Coronary artery (tissue), 2 donors: Measurements from ENCODE around the gene PRICKLE4.

Experiments
- DNase-seq: peaks from one replicate; pipeline ENCODE4 v3.0.0-alpha.2; 2017; ENCODE audit warnings: low spot score
- H3K27ac ChIP-seq, 2 donors: fragments of 200-600 bp; sonication (generic); one replicate each; pipeline ENCODE4 v1.5.1; 2016 to 2019
- H3K4me3 ChIP-seq: fragments of 200-600 bp; sonication (generic); 2 replicates; pipeline ENCODE4 v1.5.1; 2016; ENCODE audit warnings: mild to moderate bottlenecking, moderate library complexity
- TF ChIP-seq, protein P1 (sequence below): fragments of 200-600 bp; sonication (generic); IDR thresholded peaks from one replicate; pipeline ENCODE4 v1.5.1; 2019; ENCODE audit warnings: antibody characterized with exemption

The PRICKLE4 gene

DNA sequence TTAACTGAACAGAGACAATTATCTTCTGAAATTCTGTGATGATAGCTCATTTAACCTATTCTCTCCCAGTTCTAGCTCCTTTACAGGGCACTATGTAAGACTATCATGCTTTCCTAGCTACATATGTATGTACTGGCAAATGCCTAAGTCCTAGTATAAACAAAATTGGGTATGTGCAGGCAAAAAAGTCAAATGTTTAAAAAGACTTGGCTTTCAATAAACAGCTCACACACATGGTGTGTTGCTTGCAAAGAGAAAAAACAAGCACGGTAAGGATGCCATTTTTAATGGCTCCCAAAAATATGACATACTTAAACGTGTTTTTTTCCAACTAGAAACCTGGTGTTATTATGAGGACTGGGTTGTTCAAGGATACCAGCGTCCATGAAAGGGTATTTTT, 51.7 kb downstream of the PRICKLE4 start:
- Histone ChIP-seq H3K4me3 (no peak overlapping the region), H3K27ac (no peak overlapping the region)
- TF ChIP-seq, protein P1, sequence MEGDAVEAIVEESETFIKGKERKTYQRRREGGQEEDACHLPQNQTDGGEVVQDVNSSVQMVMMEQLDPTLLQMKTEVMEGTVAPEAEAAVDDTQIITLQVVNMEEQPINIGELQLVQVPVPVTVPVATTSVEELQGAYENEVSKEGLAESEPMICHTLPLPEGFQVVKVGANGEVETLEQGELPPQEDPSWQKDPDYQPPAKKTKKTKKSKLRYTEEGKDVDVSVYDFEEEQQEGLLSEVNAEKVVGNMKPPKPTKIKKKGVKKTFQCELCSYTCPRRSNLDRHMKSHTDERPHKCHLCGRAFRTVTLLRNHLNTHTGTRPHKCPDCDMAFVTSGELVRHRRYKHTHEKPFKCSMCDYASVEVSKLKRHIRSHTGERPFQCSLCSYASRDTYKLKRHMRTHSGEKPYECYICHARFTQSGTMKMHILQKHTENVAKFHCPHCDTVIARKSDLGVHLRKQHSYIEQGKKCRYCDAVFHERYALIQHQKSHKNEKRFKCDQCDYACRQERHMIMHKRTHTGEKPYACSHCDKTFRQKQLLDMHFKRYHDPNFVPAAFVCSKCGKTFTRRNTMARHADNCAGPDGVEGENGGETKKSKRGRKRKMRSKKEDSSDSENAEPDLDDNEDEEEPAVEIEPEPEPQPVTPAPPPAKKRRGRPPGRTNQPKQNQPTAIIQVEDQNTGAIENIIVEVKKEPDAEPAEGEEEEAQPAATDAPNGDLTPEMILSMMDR = no peak
- DNase-seq = no peak

DNA sequence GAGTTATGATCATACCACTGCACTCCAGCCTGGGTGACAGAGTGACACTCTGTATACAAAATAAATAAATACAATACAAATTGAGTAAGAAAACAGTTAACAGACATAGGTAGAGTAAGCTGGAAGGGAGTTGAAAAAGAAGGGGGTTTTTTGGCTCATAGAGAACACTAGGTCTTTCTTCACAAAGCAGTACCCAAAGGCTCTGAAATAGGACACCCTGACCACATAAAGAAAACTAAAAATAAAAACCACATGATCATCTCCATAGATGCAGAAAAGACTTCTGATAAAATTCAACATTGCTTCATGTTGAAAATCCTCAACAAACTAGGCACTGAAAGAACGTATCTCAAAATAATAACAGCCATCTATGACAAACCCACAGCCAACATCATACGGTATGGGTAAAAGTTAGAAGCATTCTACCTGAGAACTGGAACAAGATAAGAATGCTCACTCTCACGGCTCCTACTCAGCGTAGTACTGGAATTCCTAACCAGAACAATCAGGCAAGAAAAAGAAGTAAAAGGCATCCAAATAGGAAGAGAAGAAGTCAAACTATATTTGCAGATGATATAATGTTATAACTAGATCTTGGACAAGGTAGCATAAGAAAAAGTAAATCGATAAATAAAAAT, 55.6 kb downstream of the PRICKLE4 start:
- Histone ChIP-seq H3K27ac (no peak overlapping the region), H3K4me3 (no peak overlapping the region)
- TF ChIP-seq, protein P1 = no peak
- DNase-seq = no peak

GRCh38 chr6:41836660-41837052, 56.1 kb downstream of the PRICKLE4 start:
- TF ChIP-seq, protein P1 = no peak
- Histone ChIP-seq H3K27ac (no peak overlapping the region), H3K4me3 (no peak overlapping the region)
- no peak for DNase-seq
